Measurements from ENCODE around the gene PRKG1. TPM values are rescaled to one million over a fixed set of nuclear protein-coding genes. Genes with fewer than 3 reads are reported as not detected.

Gene PRKG1
- polyA plus RNA-seq, 3 donors: not detected

DNA sequence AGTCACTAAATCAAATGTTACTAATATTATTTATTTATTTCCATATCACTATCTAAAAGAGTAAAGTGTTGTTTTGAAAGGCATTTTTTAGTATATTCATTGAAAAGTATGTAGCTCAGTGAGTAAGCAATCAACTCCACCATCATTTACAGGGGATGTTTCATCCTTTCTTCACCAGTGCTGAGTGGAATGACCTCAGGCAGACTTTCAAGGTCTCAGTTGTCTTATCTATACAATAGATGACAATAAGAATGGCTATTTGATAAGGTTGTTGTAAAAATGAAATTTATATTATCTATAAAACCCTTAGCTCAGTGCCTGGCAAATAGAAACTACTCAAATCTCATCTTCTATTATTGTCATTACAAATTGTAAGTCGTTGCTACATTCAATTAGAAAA lies 829.4 kb downstream of the PRKG1 start:
- no peak for TF ChIP-seq CTCF (IDR thresholded peaks at IDR 0.05)
- H3K4me3 ChIP-seq (replicated peaks in 1 of 3; ENCODE audit: low read depth in 2 of 3, low read length in 3 of 3): no peak overlapping the region
- no peak overlapping the region for H3K4me2 ChIP-seq (replicated peaks; ENCODE audit: extremely low read depth, low read length, poor library complexity, severe bottlenecking)
- no peaks in the 10 kb centered on the region for H3K79me2 ChIP-seq (ENCODE audit: insufficient read depth, low read length)
- no peaks in the 10 kb centered on the region for H3K4me1 ChIP-seq (ENCODE audit: control insufficient read depth in 1 of 2, insufficient read depth in 2 of 2, low read length in 2 of 2)
- no peaks in the 10 kb centered on the region for H3K27me3 ChIP-seq (ENCODE audit: control insufficient read depth in 2 of 2, insufficient read depth in 2 of 2, low read length in 2 of 2)
- H4K20me1 ChIP-seq (ENCODE audit: insufficient read depth, low read length): no peaks in the 10 kb centered on the region
- intact Hi-C loops (cut with micrococcal nuclease): no loop called here
- H3K27ac ChIP-seq (ENCODE audit: low read depth in 1 of 2, low read length in 2 of 2): no peak overlapping the region
- H3K36me3 ChIP-seq (replicated peaks in 1 of 2; ENCODE audit: control insufficient read depth in 1 of 2, insufficient read depth in 2 of 2, low read length in 2 of 2): no peaks in the 10 kb centered on the region
- no peak overlapping the region for H3K9ac ChIP-seq (ENCODE audit: insufficient read depth, low read length, poor library complexity, severe bottlenecking)
- WGBS (ENCODE audit: insufficient coverage): no CpG with 5 or more reads among the region's 1 CpG
- no peaks in the 10 kb centered on the region for H3K27me3 Mint-ChIP-seq (ENCODE audit: low read depth in 3 of 3)
- no peak overlapping the region for H3K27ac Mint-ChIP-seq
- H3K9me3 Mint-ChIP-seq: peaks cover 0 to 2% (median 0%) of the 10 kb centered on the region in 7 donors
- no peaks in the 10 kb centered on the region for H3K9me3 ChIP-seq (replicated peaks in 1 of 2; ENCODE audit: control insufficient read depth in 1 of 2, insufficient read depth in 1 of 2, low read length in 2 of 2)
- no peak overlapping the region for H3K4me3 Mint-ChIP-seq
- DNase-seq: no peak
- no peak overlapping the region for H2AFZ ChIP-seq (ENCODE audit: insufficient read depth, low read depth, low read length, poor library complexity, severe bottlenecking)
- H3K36me3 Mint-ChIP-seq: no peaks in the 10 kb centered on the region
- no peaks in the 10 kb centered on the region for H3K4me1 Mint-ChIP-seq

DNA sequence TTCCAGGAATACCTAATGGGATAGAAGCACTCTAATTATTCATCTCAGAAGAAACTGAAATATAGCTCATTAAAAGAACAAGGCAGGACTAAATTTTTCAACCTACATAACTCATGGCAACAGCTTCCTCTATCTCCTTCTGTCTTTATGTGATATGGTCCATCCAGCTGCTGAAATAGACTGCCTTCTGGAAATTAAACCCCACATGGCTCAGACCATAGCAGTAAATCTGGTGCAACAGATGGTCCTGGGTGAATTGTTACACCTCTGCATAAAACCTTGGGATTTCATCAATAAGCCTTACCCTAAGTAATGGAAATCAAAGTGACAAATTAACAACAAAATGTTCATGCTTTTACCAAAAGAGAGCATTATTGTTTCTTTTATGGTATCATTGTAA lies 830.7 kb downstream of the PRKG1 start:
- H3K4me1 Mint-ChIP-seq: no peaks in the 10 kb centered on the region
- H3K27ac Mint-ChIP-seq: no peak overlapping the region
- DNase-seq: no peak
- H3K27me3 Mint-ChIP-seq (ENCODE audit: low read depth in 3 of 3): no peaks in the 10 kb centered on the region
- no peak overlapping the region for H3K27ac ChIP-seq (ENCODE audit: low read depth in 1 of 2, low read length in 2 of 2)
- H3K9me3 ChIP-seq (replicated peaks in 1 of 2; ENCODE audit: control insufficient read depth in 1 of 2, insufficient read depth in 1 of 2, low read length in 2 of 2): no peaks in the 10 kb centered on the region
- H3K9me3 Mint-ChIP-seq: no peaks in the 10 kb centered on the region
- no peaks in the 10 kb centered on the region for H4K20me1 ChIP-seq (ENCODE audit: insufficient read depth, low read length)
- no peak overlapping the region for H2AFZ ChIP-seq (ENCODE audit: insufficient read depth, low read depth, low read length, poor library complexity, severe bottlenecking)
- no peak overlapping the region for H3K9ac ChIP-seq (ENCODE audit: insufficient read depth, low read length, poor library complexity, severe bottlenecking)
- no peaks in the 10 kb centered on the region for H3K36me3 ChIP-seq (replicated peaks in 1 of 2; ENCODE audit: control insufficient read depth in 1 of 2, insufficient read depth in 2 of 2, low read length in 2 of 2)
- intact Hi-C loops (cut with micrococcal nuclease): no loop called here
- H3K79me2 ChIP-seq (ENCODE audit: insufficient read depth, low read length): no peaks in the 10 kb centered on the region
- H3K27me3 ChIP-seq (ENCODE audit: control insufficient read depth in 2 of 2, insufficient read depth in 2 of 2, low read length in 2 of 2): no peaks in the 10 kb centered on the region
- H3K4me3 ChIP-seq (replicated peaks in 1 of 3; ENCODE audit: low read depth in 2 of 3, low read length in 3 of 3): no peak overlapping the region
- no peak overlapping the region for H3K4me3 Mint-ChIP-seq
- H3K36me3 Mint-ChIP-seq: no peaks in the 10 kb centered on the region
- no peak overlapping the region for H3K4me2 ChIP-seq (replicated peaks; ENCODE audit: extremely low read depth, low read length, poor library complexity, severe bottlenecking)
- no peak for TF ChIP-seq CTCF (IDR thresholded peaks at IDR 0.05)
- no peaks in the 10 kb centered on the region for H3K4me1 ChIP-seq (ENCODE audit: control insufficient read depth in 1 of 2, insufficient read depth in 2 of 2, low read length in 2 of 2)
